Calu3 (cell line): Measurements from ENCODE around the gene AMT. TPM values are rescaled to one million over a fixed set of nuclear protein-coding genes. Genes with fewer than 3 reads are reported as not detected.
"Not testable (repeated sequence)": the region's sequence is repeated elsewhere in the genome, so short reads cannot be mapped to it uniquely, and the experiment has no call there.

Source experiments
- BruUV-seq: library from RNA; stranded (reverse); fragments of 400-500 nt; replicated peaks from 2 replicates; lab custom pipeline; 2021; lab: Mats Ljungman, UMichigan
- CTCF ChIA-PET: fragments of 300-600 bp; sonication (Branson Sonifier 250); formaldehyde crosslinking; loops from one replicate; lab custom pipeline; 2022; ENCODE audit warnings: antibody characterized with exemption; lab: Charles Lee
- DNase-seq: peaks from one replicate; pipeline ENCODE4 v3.0.0; 2022
- H3K27ac Mint-ChIP-seq: one replicate; pipeline ENCODE4 v1.8.0; 2022; ENCODE audit warnings: mixed read lengths; ENCODE audit not compliant: unreplicated experiment
- H3K27me3 Mint-ChIP-seq: one replicate; pipeline ENCODE4 v1.8.0; 2022; ENCODE audit warnings: mixed read lengths; ENCODE audit not compliant: unreplicated experiment
- H3K36me3 Mint-ChIP-seq: one replicate; pipeline ENCODE4 v1.8.0; 2022; ENCODE audit warnings: mild to moderate bottlenecking, moderate library complexity, mixed read lengths; ENCODE audit not compliant: insufficient read depth, unreplicated experiment
- H3K4me1 Mint-ChIP-seq: one replicate; pipeline ENCODE4 v1.8.0; 2022; ENCODE audit warnings: mild to moderate bottlenecking, low read depth, mixed read lengths; ENCODE audit not compliant: unreplicated experiment
- H3K4me3 Mint-ChIP-seq: one replicate; pipeline ENCODE4 v1.8.0; 2022; ENCODE audit warnings: mild to moderate bottlenecking, low read depth, moderate library complexity, mixed read lengths; ENCODE audit not compliant: unreplicated experiment
- H3K9me3 Mint-ChIP-seq: one replicate; pipeline ENCODE4 v1.8.0; 2022; ENCODE audit warnings: low read depth, mixed read lengths; ENCODE audit not compliant: unreplicated experiment
- intact Hi-C: fragments of 100-400 bp; cut with micrococcal nuclease; formaldehyde crosslinking; loops from one replicate; pipeline ENCODE4 v1.10.0; 2022; ENCODE audit not compliant: unreplicated experiment
- total RNA-seq: library from RNA; stranded (reverse); gene quantifications from 2 replicates; pipeline ENCODE4 v1.2.3, GENCODE V29; 2022
- TF ChIP-seq, protein P1 (sequence below): fragments of 200-600 bp; IDR thresholded peaks from one replicate; pipeline ENCODE4 v1.8.0; 2022; ENCODE audit warnings: antibody characterized with exemption; ENCODE audit not compliant: unreplicated experiment

The AMT gene
- total RNA-seq, 1 experiment from 2014 or later = 9.7 TPM

DNA sequence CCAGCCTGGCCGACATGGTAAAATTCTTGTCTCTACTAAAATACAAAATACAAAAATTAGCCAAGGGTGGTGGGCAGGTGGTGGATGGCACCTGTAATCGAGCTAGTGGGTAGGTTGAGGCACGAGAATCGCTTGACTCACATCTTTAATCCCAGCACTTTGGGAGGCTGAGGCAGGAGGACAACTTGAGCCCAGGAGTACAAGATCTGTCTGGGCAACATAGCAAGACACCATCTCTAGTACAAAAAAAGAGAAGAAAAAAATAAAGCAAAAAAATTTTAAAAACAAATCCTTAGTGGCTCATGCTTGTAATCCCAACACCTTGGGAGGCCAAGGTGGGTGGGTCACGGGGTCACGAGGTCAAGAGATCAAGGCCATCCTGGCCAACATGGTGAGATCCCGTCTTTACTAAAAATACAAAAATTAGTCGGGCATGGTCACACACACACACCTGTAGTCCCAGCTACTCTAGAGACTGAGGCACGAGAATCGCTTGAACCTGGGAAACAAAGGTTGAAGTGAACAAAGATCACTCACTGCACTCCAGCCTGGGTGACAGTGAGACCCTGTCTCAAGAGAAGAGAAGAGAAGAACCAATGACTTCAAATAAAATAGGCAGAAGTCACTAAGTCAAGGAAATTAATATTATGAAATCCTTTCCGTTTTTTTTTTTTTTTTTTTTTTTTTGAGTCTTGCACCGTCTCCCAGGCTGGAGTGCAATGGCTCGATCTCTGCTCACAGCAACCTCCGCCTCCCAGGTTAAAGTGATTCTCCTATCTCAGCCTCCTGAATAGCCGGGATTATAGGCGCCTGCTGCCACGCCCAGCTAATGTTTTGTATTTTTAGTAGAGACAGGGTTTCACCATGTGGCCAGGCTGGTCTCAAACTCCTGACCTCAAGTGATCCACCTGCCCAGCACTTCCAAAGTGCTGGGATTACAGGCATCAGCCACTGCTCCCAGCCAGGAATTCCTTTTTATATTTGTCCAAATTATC is 15.4 kb downstream of the AMT start:
- BruUV-seq = no TSS peak
- Mint-ChIP-seq H3K9me3 (no peaks in the 10 kb centered on the region), H3K27me3 (no peaks in the 10 kb centered on the region), H3K4me1 (peaks cover 27% of the 10 kb centered on the region), H3K4me3 (no peak overlapping the region), H3K27ac (peak overlapping the region; percentile 64), H3K36me3 (peaks cover 34% of the 10 kb centered on the region)
- DNase-seq = no peak
- CTCF ChIA-PET = no interaction called here
- TF ChIP-seq, protein P1, sequence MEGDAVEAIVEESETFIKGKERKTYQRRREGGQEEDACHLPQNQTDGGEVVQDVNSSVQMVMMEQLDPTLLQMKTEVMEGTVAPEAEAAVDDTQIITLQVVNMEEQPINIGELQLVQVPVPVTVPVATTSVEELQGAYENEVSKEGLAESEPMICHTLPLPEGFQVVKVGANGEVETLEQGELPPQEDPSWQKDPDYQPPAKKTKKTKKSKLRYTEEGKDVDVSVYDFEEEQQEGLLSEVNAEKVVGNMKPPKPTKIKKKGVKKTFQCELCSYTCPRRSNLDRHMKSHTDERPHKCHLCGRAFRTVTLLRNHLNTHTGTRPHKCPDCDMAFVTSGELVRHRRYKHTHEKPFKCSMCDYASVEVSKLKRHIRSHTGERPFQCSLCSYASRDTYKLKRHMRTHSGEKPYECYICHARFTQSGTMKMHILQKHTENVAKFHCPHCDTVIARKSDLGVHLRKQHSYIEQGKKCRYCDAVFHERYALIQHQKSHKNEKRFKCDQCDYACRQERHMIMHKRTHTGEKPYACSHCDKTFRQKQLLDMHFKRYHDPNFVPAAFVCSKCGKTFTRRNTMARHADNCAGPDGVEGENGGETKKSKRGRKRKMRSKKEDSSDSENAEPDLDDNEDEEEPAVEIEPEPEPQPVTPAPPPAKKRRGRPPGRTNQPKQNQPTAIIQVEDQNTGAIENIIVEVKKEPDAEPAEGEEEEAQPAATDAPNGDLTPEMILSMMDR = no peak
- intact Hi-C loops = no loop called here

DNA sequence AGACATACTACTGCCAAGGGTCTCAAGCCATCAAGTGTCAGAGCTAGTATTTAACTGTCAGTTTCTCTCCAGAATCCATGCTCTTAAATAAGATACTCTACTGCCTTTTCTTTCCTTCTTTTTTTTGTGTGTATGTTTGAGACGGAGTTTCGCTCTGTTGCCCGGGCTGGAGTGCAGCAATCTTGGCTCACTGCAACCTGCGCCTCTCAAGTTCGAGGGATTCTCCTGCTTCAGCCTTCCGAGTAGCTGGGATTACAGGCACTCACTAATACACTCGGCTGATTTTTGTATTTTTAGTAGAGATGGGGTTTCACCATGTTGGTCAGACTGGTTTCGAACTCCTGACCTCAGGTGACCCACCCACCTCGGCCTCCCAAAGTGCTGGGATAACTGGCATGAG is 16.7 kb downstream of the AMT start:
- H3K4me3 Mint-ChIP-seq, H3K9me3 Mint-ChIP-seq, DNase-seq, BruUV-seq, intact Hi-C loops, H3K27me3 Mint-ChIP-seq: not testable (repeated sequence)
- CTCF ChIA-PET = interaction anchor here (0.7 kb wide), 2 partner anchors 66 to 433 kb away, joined by 3 read pairs; no protein-coding TSS in a partner anchor
- H3K4me1 Mint-ChIP-seq = peaks cover 28% of the 10 kb centered on the region
- H3K27ac Mint-ChIP-seq = peak overlapping the region; percentile 64
- peaks cover 33% of the 10 kb centered on the region for H3K36me3 Mint-ChIP-seq

DNA sequence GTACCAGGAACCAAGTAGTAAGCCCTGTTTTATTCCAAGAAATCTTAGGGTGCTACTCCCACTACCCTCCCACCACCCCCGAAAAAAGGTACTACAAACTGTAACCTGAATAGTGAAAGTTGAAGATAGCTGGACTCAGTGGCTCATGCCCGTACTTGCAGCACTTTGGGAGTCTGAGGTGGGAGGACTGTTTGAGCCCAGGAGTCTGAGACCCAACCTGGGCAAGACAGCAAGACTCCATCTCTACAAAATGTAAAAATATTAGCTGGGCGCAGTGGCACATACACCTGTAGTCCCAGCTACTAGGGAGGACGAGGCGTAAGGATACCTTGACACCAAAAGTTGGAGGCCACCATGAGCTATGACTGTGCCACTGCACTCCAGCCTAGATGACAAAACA is 18.4 kb downstream of the AMT start:
- no peaks in the 10 kb centered on the region for H3K27me3 Mint-ChIP-seq
- CTCF ChIA-PET = no interaction called here
- no peak overlapping the region for H3K27ac Mint-ChIP-seq
- no peak overlapping the region for H3K4me3 Mint-ChIP-seq
- BruUV-seq = no TSS peak
- no peak for DNase-seq
- intact Hi-C loops = no loop called here
- no peaks in the 10 kb centered on the region for H3K9me3 Mint-ChIP-seq
- TF ChIP-seq, protein P1 = no peak
- H3K36me3 Mint-ChIP-seq = peaks cover 31% of the 10 kb centered on the region
- peaks cover 35% of the 10 kb centered on the region for H3K4me1 Mint-ChIP-seq

DNA sequence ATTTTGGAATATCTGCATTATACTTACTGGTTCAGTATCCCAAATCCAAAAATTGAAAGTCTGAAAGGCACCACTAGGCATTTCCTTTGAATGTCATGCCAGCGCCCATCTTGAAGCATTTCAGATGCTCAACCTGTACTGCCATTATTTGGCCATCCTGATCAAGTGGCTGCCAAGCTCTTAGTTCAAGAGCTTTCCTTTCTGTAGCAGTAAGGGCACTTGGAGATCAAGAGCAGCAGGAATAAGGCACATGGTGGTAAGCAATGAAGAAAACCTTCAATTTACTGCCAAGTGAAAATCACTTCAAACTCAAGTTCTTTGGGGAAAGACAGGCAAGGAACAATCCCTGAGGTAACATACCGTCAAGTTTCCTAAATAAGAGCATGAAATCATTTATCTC is 20.5 kb downstream of the AMT start:
- H3K27ac Mint-ChIP-seq = no peak overlapping the region
- H3K36me3 Mint-ChIP-seq = peaks cover 40% of the 10 kb centered on the region
- H3K4me3 Mint-ChIP-seq = no peak overlapping the region
- DNase-seq = no peak
- peaks cover 32% of the 10 kb centered on the region for H3K4me1 Mint-ChIP-seq
- BruUV-seq = no TSS peak
- no peaks in the 10 kb centered on the region for H3K27me3 Mint-ChIP-seq
- CTCF ChIA-PET = interaction anchor here (0.5 to 1.4 kb wide), 2 partner anchors 58 to 61 kb away, joined by 3 read pairs; no protein-coding TSS in a partner anchor
- TF ChIP-seq, protein P1 = no peak
- H3K9me3 Mint-ChIP-seq = no peaks in the 10 kb centered on the region
- intact Hi-C loops = no loop called here
